Kidney (tissue), 14 donors: Measurements from ENCODE around the gene RPE. TPM values are rescaled to one million over a fixed set of nuclear protein-coding genes. Genes with fewer than 3 reads are reported as not detected.

Experiments
- DNase-seq, 5 donors: peaks; one replicate each; pipeline ENCODE4 v3.0.0-alpha.2; 2013 to 2020
- FAIRE-seq: peaks from 2 replicates; lab custom pipeline; 2012; peaks lifted over from hg19 to GRCh38; lab: Jason Lieb, UNC
- H3K27ac ChIP-seq, 2 donors: one replicate each; pipeline ENCODE4 v1.7.0; 2013; ENCODE audit warnings: low read depth in 2 of 2, low read length in 2 of 2, inconsistent platforms in 1 of 2
- H3K27me3 ChIP-seq: one replicate; pipeline ENCODE4 v1.7.1; 2013; ENCODE audit warnings: low read length, inconsistent platforms; ENCODE audit not compliant: control insufficient read depth, insufficient read depth
- H3K36me3 ChIP-seq, 3 donors: one replicate each; pipeline versions ENCODE4 v1.7.0 to v1.7.1; 2013; ENCODE audit warnings: low read length in 3 of 3, control low read depth in 1 of 3, inconsistent platforms in 1 of 3; ENCODE audit not compliant: insufficient read depth in 3 of 3, control insufficient read depth in 2 of 3
- H3K4me1 ChIP-seq, 3 donors: one replicate each; pipeline versions ENCODE4 v1.7.0 to v1.7.1; 2013; ENCODE audit warnings: low read length in 3 of 3, inconsistent platforms in 1 of 3, low read depth in 1 of 3; ENCODE audit not compliant: control insufficient read depth in 2 of 3, insufficient read depth in 2 of 3
- H3K4me3 ChIP-seq, 3 donors: one replicate each; pipeline versions ENCODE4 v1.7.0 to v1.8.1; 2013; ENCODE audit warnings: low read length in 3 of 3, control low read depth in 1 of 3, inconsistent platforms in 1 of 3
- H3K9ac ChIP-seq, 3 donors: one replicate each; pipeline versions ENCODE4 v1.7.0 to v1.7.1; 2013; ENCODE audit warnings: low read length in 3 of 3, control low read depth in 1 of 3, inconsistent platforms in 1 of 3
- H3K9me3 ChIP-seq, 3 donors: one replicate each; pipeline versions ENCODE4 v1.7.0 to v1.7.1; 2013; ENCODE audit warnings: low read length in 3 of 3, control low read depth in 1 of 3, inconsistent platforms in 1 of 3; ENCODE audit not compliant: control insufficient read depth in 2 of 3, insufficient read depth in 1 of 3
- CTCF ChIP-seq: IDR thresholded peaks from 3 replicates; pipeline ENCODE4 v1.5.1; 2012; ENCODE audit warnings: mild to moderate bottlenecking, moderate library complexity, borderline replicate concordance; ENCODE audit not compliant: insufficient read depth; ENCODE audit errors: extremely low read depth
- intact Hi-C: fragments of 100-400 bp; cut with DNase I; formaldehyde crosslinking; loops from one replicate; pipeline ENCODE4 v1.11.1; 2022
- polyA plus RNA-seq: library from polyadenylated mRNA; stranded (reverse); fragments of 350-450 nt; fragmentation: Illumina TruSeq; extraction: RNeasy Lipid Tissue Mini Kit (QIAGEN cat#74804); gene quantifications from one replicate; pipeline ENCODE4 v1.2.3, GENCODE V29; 2014; ENCODE audit warnings: low read depth, low replicate concordance; ENCODE audit not compliant: insufficient read depth
- total RNA-seq: library from RNA; stranded (reverse); fragmentation: NEBNext Ultra II Directional; extraction: Animal tissue kit (Norgen Biotek cat#: 25700); gene quantifications from one replicate; pipeline ENCODE4 v1.2.1, GENCODE V29; 2021
- donor health status: control.
- donor health status: control.
- donor health status: control.
- donor health status: control.
- donor health status: control.
- donor health status: DM: yes; HTN: yes; CAD: no.
- donor health status: Normal renal cell carcinoma (clear cell type).

The RPE gene
- total and polyA plus RNA-seq, 2 donors from 2014 or later = 33.3 to 56.7 TPM

- no peaks in the 10 kb centered on the region for H3K27me3 ChIP-seq
- no peaks in the 10 kb centered on the region for H3K36me3 ChIP-seq
- intact Hi-C loops = no loop called here
- TF ChIP-seq CTCF = no peak
- FAIRE-seq (no peak), DNase-seq (no peak)
- H3K4me1 ChIP-seq = peaks cover 7 to 12% (median 7%) of the 10 kb centered on the region in 3 donors
- H3K9me3 ChIP-seq = no peaks in the 10 kb centered on the region
- no peak overlapping the region for H3K9ac ChIP-seq
- H3K4me3 ChIP-seq = no peak overlapping the region
- H3K27ac ChIP-seq = no peak overlapping the region
Measured at GRCh38 chr2:210004881-210005280, 2.4 kb downstream of the RPE start.

DNA sequence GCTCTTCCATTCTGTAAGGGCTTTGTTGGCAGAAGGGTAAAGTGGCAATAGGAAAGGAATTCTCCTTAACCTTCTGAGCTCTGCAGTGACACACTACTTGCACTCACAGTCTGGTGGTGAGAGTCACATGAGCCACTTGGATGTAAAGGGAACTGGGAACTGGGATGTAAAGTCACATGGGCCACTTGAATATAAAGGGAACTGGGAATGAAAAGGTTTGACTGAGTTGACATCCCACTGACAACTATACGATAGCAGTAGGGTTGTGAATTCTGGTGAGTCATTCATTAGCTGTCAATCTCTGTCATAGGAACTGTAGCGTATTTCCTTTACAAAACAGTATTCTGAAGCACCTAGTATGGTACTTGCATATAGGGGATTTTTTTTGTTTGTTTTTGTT lies 5.5 kb downstream of the RPE start:
- Histone ChIP-seq H3K36me3 (no peaks in the 10 kb centered on the region), H3K9me3 (no peaks in the 10 kb centered on the region), H3K9ac (no peak overlapping the region), H3K27ac (no peak overlapping the region), H3K27me3 (no peaks in the 10 kb centered on the region), H3K4me3 (no peak overlapping the region), H3K4me1 (peaks cover 7 to 12% (median 7%) of the 10 kb centered on the region in 3 donors)
- no peak for DNase-seq
- TF ChIP-seq CTCF = no peak
- intact Hi-C loops = no loop called here
- FAIRE-seq = no peak

DNA sequence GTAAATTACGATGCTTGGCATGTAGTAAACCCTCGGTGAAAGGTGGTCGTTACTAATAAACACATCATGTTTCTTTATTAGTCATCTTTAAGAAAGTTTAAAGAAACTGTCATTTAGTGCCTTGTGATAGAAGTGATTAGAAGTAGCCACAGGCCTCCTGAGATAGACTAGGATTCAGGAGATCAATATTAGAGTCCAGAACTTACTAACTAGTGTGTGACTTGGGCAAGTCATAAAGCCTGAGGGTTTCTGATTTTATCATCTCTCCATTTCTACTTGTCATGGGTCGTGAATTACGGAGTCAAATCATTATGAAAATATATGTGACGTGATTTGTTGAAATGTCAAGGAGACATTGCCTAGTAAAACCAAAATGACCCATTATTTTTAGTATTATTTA lies 6.7 kb downstream of the RPE start:
- Histone ChIP-seq H3K4me3 (no peak overlapping the region), H3K4me1 (peaks cover 0 to 7% (median 6%) of the 10 kb centered on the region in 3 donors), H3K27ac (no peak overlapping the region), H3K36me3 (no peaks in the 10 kb centered on the region), H3K9ac (no peak overlapping the region), H3K9me3 (no peaks in the 10 kb centered on the region), H3K27me3 (no peaks in the 10 kb centered on the region)
- no peak for TF ChIP-seq CTCF
- no peak for FAIRE-seq
- DNase-seq = no peak
- intact Hi-C loops = no loop called here

DNA sequence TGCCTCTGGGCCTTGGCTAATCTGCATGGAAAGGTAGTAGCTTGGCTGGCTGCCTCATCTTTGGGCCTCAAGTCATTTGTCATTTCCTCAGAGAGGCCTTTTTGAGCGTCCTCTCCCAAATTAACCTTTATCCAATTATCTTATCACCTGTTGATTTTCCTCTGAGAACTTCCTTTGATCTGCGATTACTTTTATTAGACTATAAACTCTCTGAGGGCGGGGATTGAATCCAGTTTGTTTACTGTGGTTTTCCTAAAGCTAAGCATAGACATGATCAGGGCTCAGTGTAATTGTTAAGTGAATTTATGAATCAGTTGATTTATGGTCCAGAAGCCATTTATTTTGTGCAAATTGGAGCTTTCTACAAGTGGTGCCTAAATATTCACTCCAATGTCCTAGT lies 7.5 kb downstream of the RPE start:
- H3K36me3 ChIP-seq = peaks cover 0 to 3% (median 0%) of the 10 kb centered on the region in 3 donors
- FAIRE-seq = no peak
- intact Hi-C loops = no loop called here
- no peak overlapping the region for H3K27ac ChIP-seq
- TF ChIP-seq CTCF = no peak
- H3K4me3 ChIP-seq = no peak overlapping the region
- no peaks in the 10 kb centered on the region for H3K27me3 ChIP-seq
- peaks cover 0 to 7% (median 6%) of the 10 kb centered on the region in 3 donors for H3K4me1 ChIP-seq
- DNase-seq = no peak
- no peak overlapping the region for H3K9ac ChIP-seq
- H3K9me3 ChIP-seq = no peaks in the 10 kb centered on the region
